ENCODE results near the gene NOD2. TPM values are rescaled to one million over a fixed set of nuclear protein-coding genes. Genes with fewer than 3 reads are reported as not detected.

NOD2 gene
- polyA plus RNA-seq, 1 experiment, result not detected

- no peak overlapping the region for H3K27ac ChIP-seq (ENCODE audit: low read depth, low read length)
- CTCF ChIA-PET, result interaction anchor here (1.4 to 2.4 kb wide), 2 partner anchors 65 to 75 kb away, joined by 6 to 28 read pairs; no protein-coding TSS in a partner anchor
- H3K27me3 ChIP-seq (ENCODE audit: control insufficient read depth, insufficient read depth, low read length), result peaks cover 6% of the 10 kb centered on the region
- H3K4me3 ChIP-seq (ENCODE audit: low read depth, low read length), result no peak overlapping the region
- POLR2A ChIA-PET, result no interaction called here
- no peak for TF ChIP-seq CTCF (IDR thresholded peaks at IDR 0.05; ENCODE audit: low read depth, low read length)
- H3K9me3 ChIP-seq (ENCODE audit: control insufficient read depth, insufficient read depth, low read length), result no peaks in the 10 kb centered on the region; the same call in 1 of the 2 replicates
- DNase-seq (ENCODE audit: low read depth, low spot score), result no peak
Measured at GRCh38 chr16:50740736-50741135, 47.3 kb downstream of the NOD2 start.

GRCh38 chr16:50741225-50741780, 47.9 kb downstream of the NOD2 start:
- Histone ChIP-seq H3K27ac (ENCODE audit: low read depth, low read length) (no peak overlapping the region), H3K27me3 (ENCODE audit: control insufficient read depth, insufficient read depth, low read length) (peaks cover 5% of the 10 kb centered on the region), H3K4me3 (ENCODE audit: low read depth, low read length) (peak overlapping the region; percentile 38), H3K9me3 (ENCODE audit: control insufficient read depth, insufficient read depth, low read length) (no peaks in the 10 kb centered on the region; the same call in 1 of the 2 replicates)
- TF ChIP-seq CTCF (IDR thresholded peaks at IDR 0.05; ENCODE audit: low read depth, low read length), result no peak
- CTCF ChIA-PET, result interaction anchor here (1.4 to 2.4 kb wide), 2 partner anchors 65 to 76 kb away, joined by 6 to 28 read pairs; no protein-coding TSS in a partner anchor
- DNase-seq (ENCODE audit: low read depth, low spot score), result no peak
- POLR2A ChIA-PET, result interaction anchor here (1.1 kb wide), 1 partner anchor 23 kb away, joined by 3 read pairs; no protein-coding TSS in a partner anchor

- Histone ChIP-seq H3K27ac (ENCODE audit: low read depth, low read length) (peak within 1 kb of the TSS; percentile 68), H3K4me3 (ENCODE audit: low read depth, low read length) (peak within 1 kb of the TSS; percentile 78), H3K27me3 (ENCODE audit: control insufficient read depth, insufficient read depth, low read length) (peaks cover 2% of the 10 kb centered on the region), H3K9me3 (ENCODE audit: control insufficient read depth, insufficient read depth, low read length) (no peaks in the 10 kb centered on the region; the same call in 1 of the 2 replicates)
- TF ChIP-seq CTCF (IDR thresholded peaks at IDR 0.05; ENCODE audit: low read depth, low read length), result no peak
- DNase-seq (ENCODE audit: low read depth, low spot score), result peak; percentile 98
- CTCF ChIA-PET, result interaction anchor here (1.4 to 2.4 kb wide), 2 partner anchors 64 to 76 kb away, joined by 6 to 28 read pairs; no protein-coding TSS in a partner anchor
- POLR2A ChIA-PET, result interaction anchor here (1.1 kb wide), 1 partner anchor 23 kb away, joined by 3 read pairs; no protein-coding TSS in a partner anchor
Measured at GRCh38 chr16:50741781-50742575, 48.6 kb downstream of the NOD2 start, which contains the start of gene CYLD. TSS of gene CYLD (plus strand) at chr16:50742086. CDS start at chr16:50749699, 7,613 bp downstream.

- H3K4me3 ChIP-seq (ENCODE audit: low read depth, low read length), result peak overlapping the region; percentile 78
- TF ChIP-seq CTCF (IDR thresholded peaks at IDR 0.05; ENCODE audit: low read depth, low read length), result no peak
- H3K9me3 ChIP-seq (ENCODE audit: control insufficient read depth, insufficient read depth, low read length), result no peaks in the 10 kb centered on the region; the same call in 1 of the 2 replicates
- H3K27ac ChIP-seq (ENCODE audit: low read depth, low read length), result peak overlapping the region; percentile 68
- peaks cover 2% of the 10 kb centered on the region for H3K27me3 ChIP-seq (ENCODE audit: control insufficient read depth, insufficient read depth, low read length)
- CTCF ChIA-PET, result interaction anchor here (0.9 kb wide), 1 partner anchor 64 kb away, joined by 4 read pairs; no protein-coding TSS in a partner anchor
- no peak for DNase-seq (ENCODE audit: low read depth, low spot score)
- POLR2A ChIA-PET, result no interaction called here
Measured at GRCh38 chr16:50742576-50743200, 49.3 kb downstream of the NOD2 start.
